Measurements from ENCODE around the gene FBXO44. TPM values are rescaled to one million over a fixed set of nuclear protein-coding genes. Genes with fewer than 3 reads are reported as not detected.

The FBXO44 gene
- total RNA-seq, 1 experiment from 2014 or later = 19.3 TPM

DNA sequence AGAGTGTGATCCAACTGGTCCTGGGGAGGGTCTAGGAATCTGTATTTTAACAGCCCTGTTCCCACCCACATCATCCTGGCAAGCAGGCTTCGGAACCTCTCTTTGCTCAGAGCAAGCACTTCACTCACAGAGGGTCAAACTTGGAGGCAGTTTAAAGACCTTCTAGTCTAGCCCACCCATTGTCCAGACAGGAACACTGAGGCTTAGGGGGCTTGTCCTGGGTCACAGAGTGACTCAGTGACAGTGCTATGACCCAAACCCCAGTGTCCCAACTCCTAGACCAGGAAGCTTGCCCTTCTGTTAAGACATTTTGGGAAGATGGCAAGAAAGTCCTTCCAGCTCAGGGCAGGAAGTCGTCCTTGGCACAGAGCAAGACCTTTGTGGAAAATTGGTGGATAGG, 36.9 kb upstream of the FBXO44 start:
- BruUV-seq (replicated peaks) = no TSS peak
- intact Hi-C loops (cut with micrococcal nuclease; ENCODE audit: unreplicated experiment) = no loop called here
- no peaks in the 10 kb centered on the region for H3K36me3 ChIP-seq (ENCODE audit: insufficient read depth, low read length, poor library complexity, severe bottlenecking)
- no peak overlapping the region for H3K4me3 ChIP-seq (ENCODE audit: low read depth, low read length, poor library complexity, severe bottlenecking)
- no peak for DNase-seq (ENCODE audit: low spot score)
- no peak overlapping the region for H3K27ac ChIP-seq (ENCODE audit: low read depth, low read length, poor library complexity, severe bottlenecking)
- no peak for TF ChIP-seq CTCF (conservative IDR thresholded peaks at IDR 0.05; ENCODE audit: low read depth, low read length)
- TF ChIP-seq EZH2 (IDR thresholded peaks at IDR 0.05; ENCODE audit: borderline replicate concordance, low read depth, low read length, poor library complexity, severe bottlenecking) = no peak
- ChIA-PET POLR2A (ENCODE audit: low non-redundant PET) (no interaction called here), CTCF (no interaction called here)
- no peaks in the 10 kb centered on the region for H3K9me3 ChIP-seq (ENCODE audit: low read depth, low read length, poor library complexity, severe bottlenecking)
- no peaks in the 10 kb centered on the region for H3K4me1 ChIP-seq (ENCODE audit: insufficient read depth, low read length, poor library complexity, severe bottlenecking)
- peaks cover 45% of the 10 kb centered on the region for H3K27me3 ChIP-seq (replicated peaks; ENCODE audit: insufficient read depth, low read depth, low read length, poor library complexity)

DNA sequence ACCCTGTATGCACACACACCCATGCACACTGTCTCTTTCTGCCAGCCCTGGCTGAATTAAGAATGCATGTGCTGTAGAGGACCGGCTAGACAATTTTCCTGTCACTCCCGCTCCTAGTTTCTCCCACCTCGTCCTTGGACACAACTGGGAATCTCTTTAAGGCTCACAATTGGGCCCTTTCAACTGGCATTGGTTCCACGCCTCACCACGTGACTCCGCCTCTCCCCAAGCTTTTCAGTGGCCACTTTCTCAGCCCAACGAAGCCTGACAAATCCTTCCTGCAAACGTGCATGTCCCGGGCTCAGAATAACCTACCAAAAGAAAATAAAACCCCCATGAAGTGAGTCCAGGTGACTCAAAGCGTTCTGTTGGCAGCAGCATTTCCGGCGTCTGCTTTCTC, 34.3 kb upstream of the FBXO44 start:
- TF ChIP-seq CTCF (conservative IDR thresholded peaks at IDR 0.05; ENCODE audit: low read depth, low read length) = no peak
- no peak for TF ChIP-seq EZH2 (IDR thresholded peaks at IDR 0.05; ENCODE audit: borderline replicate concordance, low read depth, low read length, poor library complexity, severe bottlenecking)
- POLR2A ChIA-PET (ENCODE audit: low non-redundant PET) = no interaction called here
- H3K4me1 ChIP-seq (ENCODE audit: insufficient read depth, low read length, poor library complexity, severe bottlenecking) = no peaks in the 10 kb centered on the region
- H3K9me3 ChIP-seq (ENCODE audit: low read depth, low read length, poor library complexity, severe bottlenecking) = no peaks in the 10 kb centered on the region
- no peak for DNase-seq (ENCODE audit: low spot score)
- intact Hi-C loops (cut with micrococcal nuclease; ENCODE audit: unreplicated experiment) = no loop called here
- CTCF ChIA-PET = no interaction called here
- BruUV-seq (replicated peaks) = no TSS peak
- no peak overlapping the region for H3K4me3 ChIP-seq (ENCODE audit: low read depth, low read length, poor library complexity, severe bottlenecking)
- no peak overlapping the region for H3K27ac ChIP-seq (ENCODE audit: low read depth, low read length, poor library complexity, severe bottlenecking)
- H3K36me3 ChIP-seq (ENCODE audit: insufficient read depth, low read length, poor library complexity, severe bottlenecking) = no peaks in the 10 kb centered on the region
- H3K27me3 ChIP-seq (replicated peaks; ENCODE audit: insufficient read depth, low read depth, low read length, poor library complexity) = peaks cover 18% of the 10 kb centered on the region

GRCh38 chr1:11620924-11621323, 33.8 kb upstream of the FBXO44 start:
- no peak for DNase-seq (ENCODE audit: low spot score)
- TF ChIP-seq CTCF (conservative IDR thresholded peaks at IDR 0.05; ENCODE audit: low read depth, low read length) (no peak), EZH2 (IDR thresholded peaks at IDR 0.05; ENCODE audit: borderline replicate concordance, low read depth, low read length, poor library complexity, severe bottlenecking) (no peak)
- Histone ChIP-seq H3K27me3 (replicated peaks; ENCODE audit: insufficient read depth, low read depth, low read length, poor library complexity) (peaks cover 13% of the 10 kb centered on the region), H3K9me3 (ENCODE audit: low read depth, low read length, poor library complexity, severe bottlenecking) (no peaks in the 10 kb centered on the region), H3K4me3 (ENCODE audit: low read depth, low read length, poor library complexity, severe bottlenecking) (no peak overlapping the region), H3K27ac (ENCODE audit: low read depth, low read length, poor library complexity, severe bottlenecking) (no peak overlapping the region), H3K4me1 (ENCODE audit: insufficient read depth, low read length, poor library complexity, severe bottlenecking) (no peaks in the 10 kb centered on the region), H3K36me3 (ENCODE audit: insufficient read depth, low read length, poor library complexity, severe bottlenecking) (no peaks in the 10 kb centered on the region)
- no TSS peak for BruUV-seq (replicated peaks)
- intact Hi-C loops (cut with micrococcal nuclease; ENCODE audit: unreplicated experiment) = no loop called here
- ChIA-PET CTCF (no interaction called here), POLR2A (ENCODE audit: low non-redundant PET) (no interaction called here)
